Lower leg skin (tissue), 4 donors: ENCODE data around the gene SPINK9. TPM values are rescaled to one million over a fixed set of nuclear protein-coding genes. Genes with fewer than 3 reads are reported as not detected.

Experiments used
- DNase-seq, 2 donors: peaks; one replicate each; pipeline ENCODE4 v3.0.0-alpha.2; 2019; ENCODE audit warnings: low spot score in 2 of 2
- H3K4me3 ChIP-seq: fragments of 200-600 bp; sonication (generic); 2 replicates; pipeline ENCODE4 v1.5.1; 2017; ENCODE audit warnings: mild to moderate bottlenecking, low read depth; ENCODE audit not compliant: poor library complexity, severe bottlenecking
- CTCF ChIP-seq, 3 donors: fragments of 450-650 bp; IDR thresholded peaks; one replicate each; pipeline ENCODE4 v1.5.1; 2016; ENCODE audit warnings: antibody characterized with exemption in 3 of 3, mild to moderate bottlenecking in 3 of 3, moderate library complexity in 2 of 3
- POLR2A ChIP-seq, 2 donors: fragments of 450-650 bp; IDR thresholded peaks; one replicate each; pipeline ENCODE4 v1.6.1; 2016 to 2017; ENCODE audit warnings: antibody characterized with exemption in 2 of 2, mild to moderate bottlenecking in 1 of 2, moderate library complexity in 1 of 2
- WGBS, 2 donors: methylation state at CpG; one replicate each; pipeline ENCODE4 v1.1.5; 2018; 5-methylcytosine and 5-hydroxymethylcytosine counted together
- intact Hi-C: fragments of 100-400 bp; cut with DNase I; formaldehyde crosslinking; loops from one replicate; pipeline ENCODE4 v1.15.0; 2023; ENCODE audit warnings: low total_unique reads
- total RNA-seq, 4 donors: library from RNA; depleted of rRNA; stranded (reverse); fragments of >200 nt; gene quantifications; one replicate each; pipeline ENCODE4 v1.1.0, GENCODE V29; 2016

SPINK9 gene
- total RNA-seq, 4 donors from 2014 or later: not detected

GRCh38 chr5:148388696-148389095 lies 53.3 kb downstream of the SPINK9 start:
- intact Hi-C loops: no loop called here
- DNase-seq: no peak
- 60 to 64% methylated on average over 1 of the region's 1 CpG for WGBS, 2 donors
- no peak overlapping the region for H3K4me3 ChIP-seq
- no peak for TF ChIP-seq POLR2A (IDR thresholded peaks at IDR 0.05)
- no peak for TF ChIP-seq CTCF (IDR thresholded peaks at IDR 0.05)

Other genes with a start within 250 kb of the SPINK9 start
- gene SPINK14, start 167.0 kb upstream of the SPINK9 start, total RNA-seq: not detected
- under 1 TPM in 1 of 4 donors, not detected in 3; 0.59 TPM for gene SPINK6, start 132.5 kb upstream of the SPINK9 start, total RNA-seq
- gene MARCOL, start 97.0 kb upstream of the SPINK9 start, total RNA-seq: not detected
- not detected for gene SPINK13, start 66.8 kb upstream of the SPINK9 start, total RNA-seq
- 10 to 100 TPM in 3 of 4 donors, 1 to 10 TPM in 1; 8.2 to 44.1 (median 27.3) TPM for gene SPINK7, start 23.1 kb upstream of the SPINK9 start, total RNA-seq
- 10 to 100 TPM; 31.7 to 76.7 (median 42.1) TPM for gene FBXO38, start 48.4 kb downstream of the SPINK9 start, total RNA-seq